Astrocyte (in vitro differentiated cells and primary cell): ENCODE results near the gene CARD11.

ENCODE experiments used
- CTCF ChIP-seq: IDR thresholded peaks from 2 replicates; pipeline ENCODE4 v1.5.1; 2011; ENCODE audit warnings: low read depth, mild to moderate bottlenecking, inconsistent platforms, low read length, moderate library complexity; ENCODE audit not compliant: insufficient read depth
- EZH2 ChIP-seq: IDR thresholded peaks from 2 replicates; pipeline ENCODE4 v1.6.1; 2012; ENCODE audit warnings: mild to moderate bottlenecking, low read length, inconsistent platforms; ENCODE audit not compliant: insufficient read depth

- TF ChIP-seq EZH2 (no peak), CTCF (no peak)
Observed at GRCh38 chr7:3028758-3029093, 14.9 kb downstream of the CARD11 start.
